GM18861 (cell line): ENCODE data around the gene MORN5.

Source experiments
- ATAC-seq: cut with Tn5 transposase; IDR thresholded peaks from one replicate; pipeline ENCODE4 v1.9.1; 2021; ENCODE audit not compliant: unreplicated experiment

MORN5 gene

DNA sequence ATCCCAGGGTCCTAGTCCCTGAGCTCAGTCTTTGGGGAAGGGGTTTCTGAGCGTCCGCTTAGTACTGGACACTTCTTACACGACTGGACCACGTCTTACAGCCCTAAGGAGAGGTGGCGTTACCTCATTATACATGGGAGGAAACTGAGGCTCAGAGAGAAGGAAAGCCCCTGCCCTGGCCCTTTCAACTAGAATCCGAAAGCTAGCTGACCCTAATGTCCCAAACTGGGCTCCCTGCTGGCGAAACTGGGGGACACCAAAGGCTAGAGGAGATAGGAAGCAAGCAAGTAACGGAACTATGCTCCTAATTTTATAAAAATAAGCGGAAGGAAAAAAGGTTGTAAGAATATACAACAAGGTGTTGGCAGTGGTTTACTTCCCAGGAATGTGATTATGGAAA lies 54.8 kb downstream of the MORN5 start:
- ATAC-seq = no peak

DNA sequence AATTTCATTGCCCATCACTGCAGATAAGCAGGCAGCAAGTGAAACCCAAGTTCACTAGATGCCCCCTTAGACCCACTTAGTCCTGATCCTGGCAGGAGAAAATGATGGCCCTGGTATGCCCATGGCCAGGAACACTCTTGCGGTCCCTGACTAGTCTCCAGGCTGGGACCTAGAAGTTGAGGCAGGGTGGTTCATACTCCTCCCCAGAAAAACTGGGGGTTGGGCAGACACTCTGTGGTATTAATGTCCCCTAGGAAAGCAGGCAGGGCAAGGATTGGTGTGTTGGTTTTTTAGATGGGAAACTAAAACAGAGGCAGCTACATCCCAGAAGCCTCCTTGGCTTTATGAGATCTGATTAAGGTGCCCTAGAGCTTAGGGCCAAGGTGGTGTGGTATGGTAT lies 56.0 kb downstream of the MORN5 start:
- no peak for ATAC-seq

DNA sequence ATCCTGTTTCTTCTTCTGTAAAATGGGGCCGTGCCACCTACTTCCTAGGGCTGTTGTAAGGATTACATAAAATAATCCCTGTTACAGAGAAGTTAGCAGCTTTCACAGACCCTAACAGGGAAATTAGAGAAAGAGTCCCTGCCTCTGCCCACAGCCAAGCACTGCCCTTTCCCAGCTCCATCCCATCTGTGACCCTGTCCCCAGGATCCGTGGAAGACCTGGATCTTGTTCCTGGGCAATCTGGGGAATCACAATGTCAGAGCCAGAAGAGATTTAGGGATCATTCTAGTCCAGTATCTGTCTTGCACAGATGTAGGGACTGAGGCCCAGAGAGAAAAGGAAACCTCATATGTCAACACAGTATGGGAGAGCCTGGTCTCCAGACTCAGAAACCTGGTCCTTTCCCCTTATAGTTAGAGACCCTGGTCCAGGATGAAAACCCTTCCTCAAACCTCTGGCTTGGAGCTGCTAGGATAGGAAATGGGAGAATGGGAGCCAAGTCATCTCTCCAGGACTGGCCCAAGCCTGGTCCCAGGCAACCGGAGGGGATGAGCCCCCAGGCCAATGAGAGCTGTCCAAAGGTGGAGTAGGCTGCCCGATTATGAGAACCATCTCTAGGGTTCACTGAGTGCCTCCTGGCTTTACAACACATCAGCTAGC lies 56.6 kb downstream of the MORN5 start:
- no peak for ATAC-seq

DNA sequence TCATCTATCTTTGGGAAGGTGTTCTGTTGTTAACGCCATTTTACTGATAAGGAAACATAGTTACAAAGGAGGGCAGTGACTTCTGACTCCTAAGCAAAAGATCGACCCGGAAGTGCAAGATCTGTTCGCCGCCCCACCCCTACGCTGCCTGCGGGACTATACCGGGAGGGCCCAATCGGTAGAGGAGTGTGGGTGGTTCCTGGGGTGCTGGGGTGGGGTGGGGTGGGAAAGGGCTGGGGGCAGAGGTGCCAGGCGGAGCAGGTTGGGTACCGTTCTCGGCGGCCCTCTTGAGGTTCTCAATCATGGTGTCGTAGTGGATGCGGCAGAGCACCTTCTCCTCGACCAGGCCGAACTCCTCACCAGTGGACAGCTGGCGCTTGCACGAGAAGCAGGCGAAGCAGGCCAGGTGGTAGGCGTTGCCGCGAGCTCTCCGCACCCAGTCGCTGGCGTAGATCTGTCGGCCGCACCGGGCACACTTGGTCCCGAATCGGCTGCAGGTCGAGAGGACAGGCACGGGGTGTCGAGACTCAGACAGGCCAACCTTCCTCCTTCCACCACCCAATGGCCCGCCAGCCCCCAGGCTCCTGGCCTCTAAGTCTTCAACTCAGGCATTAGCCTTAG lies 57.2 kb downstream of the MORN5 start:
- no peak for ATAC-seq

DNA sequence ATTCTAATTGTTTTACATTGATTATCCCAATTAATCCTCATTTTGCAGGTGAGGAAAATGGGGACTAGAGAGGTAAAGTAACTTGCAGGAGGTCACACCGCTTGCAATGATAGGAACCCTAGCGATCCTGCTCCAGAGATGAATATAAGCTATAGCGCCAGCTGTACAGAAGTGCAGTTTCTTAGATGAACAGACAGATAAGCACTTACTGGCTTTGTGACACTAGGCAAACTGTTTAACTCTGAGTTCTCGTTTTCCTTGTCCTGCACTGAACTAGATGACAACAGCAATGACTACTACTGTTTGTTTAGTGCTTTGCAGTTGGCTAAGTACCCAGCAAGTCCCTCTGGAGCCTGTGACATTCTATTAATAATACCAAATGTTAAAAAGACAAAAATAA lies 57.9 kb downstream of the MORN5 start:
- ATAC-seq = no peak

DNA sequence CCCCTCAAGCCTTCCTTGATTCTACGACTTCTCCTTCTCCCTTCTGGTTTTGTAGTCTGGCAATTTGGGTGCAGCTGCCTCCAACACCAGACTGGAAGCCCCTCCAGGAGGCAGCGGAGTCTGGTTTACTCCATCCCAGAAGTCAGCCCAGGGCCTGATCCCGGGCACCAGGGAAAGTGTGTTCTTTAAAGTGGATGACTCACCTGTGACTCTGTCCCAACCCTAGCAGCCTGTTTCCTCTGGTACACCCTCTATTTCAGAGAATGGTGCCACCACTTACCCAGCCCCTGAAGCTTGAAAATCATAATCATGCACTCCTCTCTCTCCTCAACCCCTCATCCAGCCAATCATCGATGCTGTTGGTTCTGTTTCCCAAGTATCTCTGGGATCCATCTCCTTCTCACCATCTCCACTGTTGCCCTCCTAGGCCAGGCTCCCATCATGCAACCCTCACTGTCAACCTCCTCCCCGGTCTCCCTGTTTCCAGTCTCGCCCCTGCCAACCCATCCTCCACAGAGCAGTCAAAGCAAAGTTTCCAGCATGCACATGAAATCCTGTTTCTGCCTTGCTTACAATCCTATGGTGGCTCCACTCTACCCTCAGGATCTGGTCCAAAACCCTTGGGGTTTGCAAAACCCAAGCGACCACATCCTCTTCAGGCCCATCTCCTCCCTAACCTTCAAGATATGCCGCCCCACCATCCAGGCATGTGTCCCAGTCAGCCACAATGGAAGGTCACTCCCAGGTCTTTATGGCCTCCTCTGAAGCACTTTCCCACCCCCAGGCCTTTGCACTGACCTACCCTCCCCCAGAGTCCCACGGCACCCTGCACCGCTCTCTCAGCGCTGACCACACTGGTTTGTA lies 58.6 kb downstream of the MORN5 start:
- no peak for ATAC-seq

DNA sequence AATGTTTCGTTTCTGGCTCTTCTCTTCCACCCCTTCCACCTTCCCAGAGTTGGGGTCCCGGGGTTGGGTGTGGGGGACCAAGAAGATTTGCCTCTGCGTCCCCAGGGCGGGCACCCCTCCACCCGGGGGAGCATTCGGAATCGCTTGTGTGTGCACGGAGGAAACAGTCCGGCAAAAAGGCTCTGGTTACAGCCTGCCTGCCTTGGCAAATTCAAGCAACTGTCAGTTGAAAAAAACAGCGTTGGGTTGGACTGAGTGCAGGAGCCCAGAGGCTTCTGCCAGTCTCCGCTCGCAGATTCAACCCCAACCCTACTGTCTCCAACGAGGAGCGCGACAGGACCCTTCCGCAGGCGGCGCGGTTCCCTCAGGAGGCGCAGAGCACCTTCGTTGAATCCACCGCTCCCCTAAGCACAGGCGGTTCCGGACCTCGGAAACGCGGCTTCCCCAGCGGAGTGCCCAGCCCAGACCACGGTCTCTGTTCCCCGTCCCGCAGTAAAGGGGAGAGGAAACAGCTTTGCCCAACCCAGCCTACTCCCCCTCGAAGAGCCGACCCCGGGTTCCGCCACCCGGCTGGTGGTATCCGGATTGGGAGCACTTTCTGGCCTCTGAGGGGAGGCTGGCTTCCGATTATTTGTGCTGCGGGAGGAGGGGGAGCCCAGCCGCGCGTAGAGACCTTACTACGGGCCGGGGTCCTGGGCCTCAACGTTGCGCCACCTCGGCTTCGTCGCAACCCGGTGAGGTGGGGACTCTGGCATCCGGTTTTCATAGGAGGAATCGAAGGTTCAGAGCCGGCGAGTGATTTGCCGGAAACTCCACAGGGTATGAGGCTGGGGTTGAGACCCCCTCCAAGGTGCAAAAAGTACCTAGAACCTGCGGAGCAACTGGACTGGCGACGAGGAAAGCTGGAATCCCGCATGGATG lies 59.5 kb downstream of the MORN5 start:
- ATAC-seq = no peak

DNA sequence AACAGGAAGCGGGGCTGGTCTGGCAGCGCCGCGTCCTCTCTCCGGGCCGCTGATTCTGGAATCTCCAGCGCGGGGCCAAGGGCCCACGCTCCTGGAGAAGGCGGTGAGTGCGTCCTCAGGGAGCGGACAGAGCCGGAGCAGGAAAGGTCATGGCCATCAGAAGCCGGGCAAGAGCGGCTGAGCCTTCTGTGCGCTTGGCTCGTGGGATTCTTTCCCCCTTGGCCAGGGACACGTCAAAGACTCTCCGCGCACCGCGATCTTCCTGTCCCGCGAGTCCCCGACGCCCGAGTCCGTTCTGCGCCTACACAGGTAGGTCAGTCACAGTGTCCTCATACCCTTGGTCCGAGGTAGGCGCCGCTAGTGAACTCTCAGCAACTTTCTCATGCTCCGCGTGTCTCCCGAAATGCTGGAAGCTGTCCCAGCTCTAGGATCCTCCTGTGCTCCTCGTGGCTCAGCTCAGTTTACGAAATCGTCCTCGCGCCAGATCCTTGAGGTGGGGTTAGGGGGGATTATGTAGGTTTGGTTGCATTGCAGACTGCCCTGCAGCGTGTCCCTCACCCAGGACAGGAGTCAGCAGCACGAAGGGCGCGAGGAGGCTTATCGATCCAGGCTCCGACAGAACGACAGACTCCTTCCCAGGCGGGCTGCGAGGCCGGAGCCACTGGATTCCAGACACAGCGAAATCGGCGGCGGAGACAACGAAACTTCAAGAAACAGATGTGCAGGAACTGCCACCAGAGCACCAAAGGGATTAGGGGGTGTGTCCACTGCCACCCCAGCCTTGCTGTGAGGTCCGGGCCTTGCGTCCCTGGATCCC lies 60.4 kb downstream of the MORN5 start:
- ATAC-seq = no peak

DNA sequence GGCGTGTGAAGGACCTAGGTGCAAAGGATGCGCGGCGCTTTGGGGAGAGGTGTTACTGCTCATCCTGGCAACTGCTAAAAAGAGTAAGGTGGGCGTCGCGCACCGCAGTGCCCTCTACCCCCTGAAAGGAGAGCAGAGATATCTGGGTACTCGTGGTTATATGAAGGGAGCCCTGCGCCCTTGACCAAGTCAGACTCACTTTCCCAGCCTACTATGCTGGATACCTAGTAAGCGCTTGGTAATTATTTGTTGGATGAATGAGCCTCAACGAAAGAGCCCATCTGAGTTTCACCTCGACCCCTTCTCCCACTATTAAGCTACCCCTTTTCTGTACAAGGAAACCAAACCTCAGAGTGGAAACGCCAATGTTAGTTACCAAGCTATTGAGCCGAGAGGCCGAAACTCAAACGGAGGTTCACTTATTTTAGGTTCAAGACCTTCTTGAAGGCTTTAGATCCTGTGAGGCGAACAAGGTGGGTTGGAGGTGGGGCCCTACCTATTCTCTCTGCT lies 61.0 kb downstream of the MORN5 start:
- no peak for ATAC-seq

DNA sequence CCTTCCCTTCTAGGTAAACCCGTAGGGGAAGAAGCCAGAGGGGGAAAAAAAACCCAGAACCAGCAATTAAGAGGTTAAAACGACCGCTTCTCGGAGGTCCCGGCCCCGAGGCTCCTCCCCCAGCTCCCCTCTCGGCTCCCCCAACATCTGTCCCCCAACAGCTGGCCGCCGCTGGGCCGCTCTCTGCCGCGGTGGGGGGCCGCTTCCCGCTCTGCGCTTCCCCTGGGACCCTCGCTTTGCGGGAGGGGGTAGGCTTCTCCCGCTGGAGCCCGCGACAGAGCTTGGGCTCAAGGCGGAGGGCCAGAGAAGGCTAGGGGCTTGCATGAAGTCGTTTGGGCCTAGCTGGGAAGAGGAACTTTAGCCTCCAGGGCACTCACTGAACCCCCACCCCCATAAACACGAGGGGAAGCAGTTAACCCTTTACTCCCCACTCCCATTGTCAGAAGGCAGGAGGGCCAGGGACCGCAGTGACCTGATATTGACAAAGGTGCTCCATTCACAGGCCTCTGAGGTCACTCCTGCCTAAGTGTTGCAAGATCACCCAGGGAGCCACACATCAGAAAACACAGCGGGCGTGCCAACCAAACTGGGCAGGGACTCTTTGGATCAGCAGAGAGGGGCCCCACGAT lies 61.6 kb downstream of the MORN5 start:
- no peak for ATAC-seq

DNA sequence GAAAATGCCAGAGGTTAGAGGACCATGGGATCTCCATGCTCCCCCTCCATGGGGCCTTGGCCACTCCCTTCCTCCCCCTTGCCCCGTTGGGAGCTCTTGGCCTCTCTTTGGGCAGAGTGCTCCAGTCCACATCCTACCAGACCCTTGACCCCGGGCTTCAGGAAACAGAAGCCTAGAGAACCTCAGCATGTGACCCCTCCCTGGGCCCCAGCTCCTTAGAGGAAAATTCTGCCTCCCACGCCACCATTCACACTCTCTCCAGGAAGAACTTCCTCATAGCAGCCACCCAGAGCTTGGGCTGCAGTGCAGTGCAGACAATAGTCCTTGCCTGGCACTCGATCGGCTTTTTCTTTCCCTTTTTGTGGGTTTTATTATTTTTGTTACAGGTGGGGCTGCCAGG lies 63.1 kb downstream of the MORN5 start:
- ATAC-seq = no peak

DNA sequence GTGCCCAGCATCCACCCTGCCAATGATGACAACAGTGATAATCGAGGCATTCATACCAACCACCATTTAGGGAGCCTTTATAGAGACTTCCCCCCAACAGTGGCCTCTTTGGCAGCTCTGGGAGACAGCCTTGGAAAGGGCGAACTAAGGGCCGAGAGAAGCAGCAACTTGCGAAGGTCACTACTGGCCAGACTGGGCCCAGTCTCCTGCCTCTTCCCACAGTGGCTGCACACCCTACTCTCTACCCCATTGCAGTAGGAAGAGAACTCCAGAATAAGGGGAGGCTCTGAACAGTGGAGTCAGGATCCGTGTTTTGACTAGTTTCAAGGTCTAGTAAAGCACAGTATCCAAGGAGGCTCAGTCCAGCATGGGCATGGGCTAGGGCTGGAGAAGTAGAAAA lies 63.7 kb downstream of the MORN5 start:
- ATAC-seq = no peak

DNA sequence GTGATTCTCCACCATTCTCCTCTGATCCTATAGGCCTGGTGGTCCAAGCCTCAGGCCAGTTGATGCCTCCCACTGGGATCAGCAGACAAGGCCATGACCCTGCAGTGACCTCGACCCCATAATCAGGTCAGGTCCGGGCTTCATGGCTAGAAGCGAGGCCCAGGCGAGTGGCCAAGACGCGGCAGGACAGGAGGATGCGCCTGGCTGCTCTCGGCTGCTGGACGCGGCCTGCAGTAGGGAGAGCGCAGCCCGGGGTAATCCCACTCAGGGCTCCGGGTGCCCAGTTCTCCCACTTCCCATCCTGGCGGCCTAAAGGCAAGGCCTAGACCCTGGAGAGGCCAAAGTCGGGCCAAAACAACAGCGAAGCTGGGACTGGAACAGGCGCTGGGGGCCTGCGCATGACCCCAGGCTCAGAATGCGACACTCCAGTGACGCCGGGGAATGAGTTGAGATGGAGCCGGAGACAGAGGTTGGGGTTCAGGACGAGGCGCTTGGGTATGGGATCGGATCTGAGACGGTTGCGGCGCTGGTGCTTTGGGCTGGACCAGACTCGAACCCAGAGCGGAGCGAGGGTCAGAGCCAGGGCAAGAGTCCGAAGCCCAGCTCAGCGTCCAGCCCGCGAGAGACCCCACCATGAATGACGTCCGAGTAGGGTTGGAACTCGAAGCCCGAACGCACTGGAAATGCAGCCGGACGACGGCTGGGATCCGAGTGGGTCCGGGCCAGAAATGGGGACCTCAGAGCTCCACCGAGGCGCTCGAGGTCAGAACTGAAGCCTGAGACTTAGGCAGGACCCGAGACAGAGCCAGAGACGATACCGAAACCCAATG lies 65.8 kb downstream of the MORN5 start:
- no peak for ATAC-seq

DNA sequence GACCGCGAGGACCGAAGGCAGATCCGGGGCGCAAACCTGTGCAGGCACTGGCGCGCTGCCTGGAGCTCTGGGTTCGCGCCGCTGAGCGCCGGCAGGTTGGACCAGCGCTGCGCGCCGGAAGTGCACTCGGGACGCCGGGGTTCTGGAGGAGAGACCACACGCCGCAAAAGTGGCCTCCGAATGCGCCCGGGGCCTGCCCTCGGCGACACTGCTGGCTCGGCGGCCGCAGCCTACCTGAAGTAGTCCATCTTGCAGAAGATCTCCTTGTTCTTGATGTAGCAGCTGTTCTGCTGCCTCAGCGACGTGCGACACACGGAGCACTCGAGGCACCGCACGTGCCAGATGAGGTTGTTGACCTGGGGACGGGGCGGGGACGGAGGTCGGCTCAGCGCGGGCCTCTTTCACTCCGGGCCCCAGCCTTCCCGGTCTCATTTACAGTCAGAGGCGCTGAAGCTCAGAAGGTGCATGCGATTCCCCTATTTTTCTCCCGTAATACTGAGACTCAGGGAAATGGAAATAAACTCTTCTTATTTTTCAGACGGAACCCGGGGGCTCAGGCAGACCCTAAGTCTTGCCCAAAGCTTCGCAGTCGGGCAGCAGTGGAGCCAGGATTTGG lies 66.5 kb downstream of the MORN5 start:
- no peak for ATAC-seq

DNA sequence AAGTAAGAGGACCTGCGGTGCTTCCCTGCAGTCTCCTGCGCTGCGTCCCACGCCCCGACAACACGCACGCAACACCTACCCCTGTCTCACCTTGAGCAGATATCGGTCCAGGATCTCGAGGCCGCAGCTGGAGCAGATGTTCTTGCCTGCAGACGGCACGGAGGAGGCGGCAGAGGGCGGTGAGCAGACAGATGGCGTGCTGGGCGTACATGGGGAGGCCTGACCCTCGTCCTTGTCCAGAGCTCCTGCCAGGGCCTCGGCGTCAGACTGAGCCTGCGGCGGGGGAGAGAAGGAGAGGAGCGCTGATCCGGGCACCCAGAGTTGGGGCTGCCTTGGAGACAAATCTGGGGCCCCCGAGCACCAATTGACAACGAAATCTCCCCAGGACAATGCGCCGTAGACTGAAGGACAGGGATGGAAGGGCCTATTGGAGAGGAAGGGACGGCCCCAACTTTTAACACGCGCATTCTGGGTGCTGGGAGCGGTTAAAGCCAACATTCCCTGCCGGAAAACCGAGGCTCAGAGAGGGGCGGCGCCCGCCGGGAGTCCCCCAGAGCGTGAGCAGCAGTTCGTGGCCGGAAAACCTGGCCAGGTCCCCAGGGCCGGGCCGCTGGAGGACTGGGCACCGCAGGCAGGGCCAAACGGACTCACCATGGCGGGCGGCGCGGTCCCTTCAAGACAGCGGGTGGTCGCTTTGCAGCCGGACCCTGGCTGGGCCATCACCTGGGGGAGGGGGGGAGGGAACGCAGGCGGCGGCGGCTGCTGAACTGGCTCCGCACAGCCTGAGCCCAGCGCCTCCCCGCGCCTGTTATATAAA lies 67.3 kb downstream of the MORN5 start:
- no peak for ATAC-seq

DNA sequence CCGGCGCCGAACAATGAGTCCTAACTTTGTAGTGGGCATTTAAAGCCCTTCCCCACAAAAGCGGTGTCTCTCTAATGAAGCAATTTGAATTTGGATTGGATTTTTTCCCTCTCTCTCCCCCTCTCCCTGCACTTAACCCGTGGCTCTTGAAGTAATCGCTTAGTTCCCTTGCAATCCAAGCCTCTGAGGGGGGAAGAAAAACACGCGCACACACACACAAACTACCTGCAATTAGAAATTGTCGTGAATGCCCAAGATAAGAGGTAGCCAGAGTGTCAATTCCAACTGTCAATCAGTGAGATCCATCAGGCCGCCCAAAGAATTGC lies 67.8 kb downstream of the MORN5 start:
- no peak for ATAC-seq

DNA sequence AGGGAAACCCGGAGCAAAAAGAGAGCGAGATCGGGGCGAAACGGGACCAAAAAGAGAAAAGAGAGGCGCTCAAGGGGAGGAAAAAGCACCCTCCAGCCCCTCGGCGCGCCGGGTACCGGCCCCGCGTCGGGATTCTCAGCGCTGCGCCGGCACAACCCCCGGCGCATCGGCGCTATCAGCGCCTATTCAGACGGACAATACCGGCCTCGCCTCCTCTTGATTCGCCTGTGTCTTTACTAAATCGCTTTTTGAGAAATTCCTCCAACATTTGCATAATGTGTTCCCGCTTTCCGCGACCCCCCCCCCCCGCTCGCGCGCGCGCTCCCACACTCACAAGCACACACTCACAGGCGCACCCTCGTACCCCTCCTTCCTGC lies 68.5 kb downstream of the MORN5 start:
- ATAC-seq = no peak
